Peyer's patch (tissue), 4 donors: ENCODE measurements around the gene WNT10A.
A peak's percentile ranks its signal among the peaks of the same experiment; 100 is the strongest.

ENCODE experiments used
- POLR2A ChIP-seq, 2 donors: fragments of 450-650 bp; IDR thresholded peaks; one replicate each; pipeline ENCODE4 v1.5.1; 2017; ENCODE audit warnings: antibody characterized with exemption in 2 of 2, mild to moderate bottlenecking in 2 of 2, moderate library complexity in 2 of 2
- TF ChIP-seq, protein P1 (sequence below), 6 experiments: fragments of 450-650 bp in 4 of 6; fragments of 200-600 bp in 2 of 6; sonication (generic) in 1 of 6; IDR thresholded peaks; one replicate each; pipeline ENCODE4 v1.5.1; 2017 to 2019; ENCODE audit warnings: antibody characterized with exemption in 6 of 6, mild to moderate bottlenecking in 3 of 6, moderate library complexity in 1 of 6

DNA sequence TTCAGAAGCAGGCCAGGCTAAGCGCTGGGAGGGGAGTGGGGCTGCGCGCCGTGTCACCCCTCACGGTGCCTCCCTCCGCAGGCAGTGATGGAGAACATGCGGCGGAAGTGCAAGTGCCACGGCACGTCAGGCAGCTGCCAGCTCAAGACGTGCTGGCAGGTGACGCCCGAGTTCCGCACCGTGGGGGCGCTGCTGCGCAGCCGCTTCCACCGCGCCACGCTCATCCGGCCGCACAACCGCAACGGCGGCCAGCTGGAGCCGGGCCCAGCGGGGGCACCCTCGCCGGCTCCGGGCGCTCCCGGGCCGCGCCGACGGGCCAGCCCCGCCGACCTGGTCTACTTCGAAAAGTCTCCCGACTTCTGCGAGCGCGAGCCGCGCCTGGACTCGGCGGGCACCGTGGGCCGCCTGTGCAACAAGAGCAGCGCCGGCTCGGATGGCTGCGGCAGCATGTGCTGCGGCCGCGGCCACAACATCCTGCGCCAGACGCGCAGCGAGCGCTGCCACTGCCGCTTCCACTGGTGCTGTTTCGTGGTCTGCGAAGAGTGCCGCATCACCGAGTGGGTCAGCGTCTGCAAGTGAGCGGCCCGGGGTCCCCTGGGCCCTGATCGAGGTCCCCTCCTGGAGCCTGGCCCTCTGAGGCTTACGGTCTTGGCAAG, 12.2 kb downstream of the WNT10A start:
- TF ChIP-seq POLR2A (IDR thresholded peaks at IDR 0.05), result no peak
- TF ChIP-seq, protein P1, sequence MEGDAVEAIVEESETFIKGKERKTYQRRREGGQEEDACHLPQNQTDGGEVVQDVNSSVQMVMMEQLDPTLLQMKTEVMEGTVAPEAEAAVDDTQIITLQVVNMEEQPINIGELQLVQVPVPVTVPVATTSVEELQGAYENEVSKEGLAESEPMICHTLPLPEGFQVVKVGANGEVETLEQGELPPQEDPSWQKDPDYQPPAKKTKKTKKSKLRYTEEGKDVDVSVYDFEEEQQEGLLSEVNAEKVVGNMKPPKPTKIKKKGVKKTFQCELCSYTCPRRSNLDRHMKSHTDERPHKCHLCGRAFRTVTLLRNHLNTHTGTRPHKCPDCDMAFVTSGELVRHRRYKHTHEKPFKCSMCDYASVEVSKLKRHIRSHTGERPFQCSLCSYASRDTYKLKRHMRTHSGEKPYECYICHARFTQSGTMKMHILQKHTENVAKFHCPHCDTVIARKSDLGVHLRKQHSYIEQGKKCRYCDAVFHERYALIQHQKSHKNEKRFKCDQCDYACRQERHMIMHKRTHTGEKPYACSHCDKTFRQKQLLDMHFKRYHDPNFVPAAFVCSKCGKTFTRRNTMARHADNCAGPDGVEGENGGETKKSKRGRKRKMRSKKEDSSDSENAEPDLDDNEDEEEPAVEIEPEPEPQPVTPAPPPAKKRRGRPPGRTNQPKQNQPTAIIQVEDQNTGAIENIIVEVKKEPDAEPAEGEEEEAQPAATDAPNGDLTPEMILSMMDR (IDR thresholded peaks at IDR 0.05), result peak in 5 of 6 experiments; percentile 20 to 58 (median 54)
